ENCODE measurements around the gene NLRP10.
"Not testable (repeated sequence)": the region's sequence is repeated elsewhere in the genome, so short reads cannot be mapped to it uniquely, and the experiment has no call there.

The NLRP10 gene

DNA sequence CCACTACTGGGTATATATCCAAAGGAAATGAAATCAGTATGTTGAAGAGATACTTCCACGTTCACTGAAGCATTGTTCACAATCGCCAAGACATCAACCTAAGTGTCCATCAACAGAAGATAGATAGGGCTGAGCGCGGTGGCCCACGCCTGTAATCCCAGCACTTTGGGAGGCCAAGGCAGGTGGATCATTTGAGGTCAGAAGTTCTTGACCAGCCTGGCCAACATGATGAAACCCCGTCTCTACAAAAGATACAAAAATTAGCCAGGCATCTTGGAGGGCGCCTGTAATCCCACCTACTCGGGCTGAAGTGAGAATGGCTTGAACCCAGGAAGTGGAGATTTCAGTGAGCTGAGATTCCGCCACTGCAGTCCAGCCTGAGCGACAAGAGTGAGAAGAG is 34.5 kb upstream of the NLRP10 start:
- H4K91ac ChIP-seq (ENCODE audit: low read length), result no peak overlapping the region
- no peak overlapping the region for H3K9ac ChIP-seq (ENCODE audit: low read length)
- no peak overlapping the region for H3K27ac ChIP-seq (ENCODE audit: low read length, poor library complexity, severe bottlenecking)
- no peaks in the 10 kb centered on the region for H3K9me3 ChIP-seq (ENCODE audit: control insufficient read depth, low read length)
- H3K79me1 ChIP-seq (replicated peaks; ENCODE audit: low read length, poor library complexity, severe bottlenecking), result peaks cover 4% of the 10 kb centered on the region
- no peak overlapping the region for H3K18ac ChIP-seq (ENCODE audit: low read depth in 1 of 2, low read length in 2 of 2)
- no peak overlapping the region for H3K4me3 ChIP-seq (ENCODE audit: insufficient read depth in 1 of 2, low read depth in 1 of 2, low read length in 2 of 2)
- no peak overlapping the region for H2BK5ac ChIP-seq (ENCODE audit: low read depth, low read length, poor library complexity, severe bottlenecking)
- no peaks in the 10 kb centered on the region for H3K4me1 ChIP-seq (ENCODE audit: control insufficient read depth, insufficient read depth, low read depth, low read length)
- H2AFZ ChIP-seq (ENCODE audit: low read depth, low read length), result no peak overlapping the region
- H3K36me3 ChIP-seq (ENCODE audit: control insufficient read depth in 1 of 2, insufficient read depth in 2 of 2, low read depth in 1 of 2, low read length in 2 of 2), result peaks cover 21 to 58% of the 10 kb centered on the region in 2 experiments
- WGBS, result 95% methylated on average over 8 of the region's 10 CpGs
- no peak overlapping the region for H3K14ac ChIP-seq (ENCODE audit: low read length in 2 of 2)
- no peak overlapping the region for H2AK5ac ChIP-seq (ENCODE audit: low read length, severe bottlenecking)
- DNase-seq, result no peak
- H2BK120ac ChIP-seq (ENCODE audit: low read depth, low read length), result no peak overlapping the region
- no peak overlapping the region for H2BK15ac ChIP-seq (ENCODE audit: low read depth, poor library complexity, severe bottlenecking)
- no peak overlapping the region for H3K4ac ChIP-seq (ENCODE audit: low read depth in 1 of 2, low read length in 2 of 2)
- no peak overlapping the region for H3K23ac ChIP-seq (ENCODE audit: low read length in 2 of 2)
- H2BK12ac ChIP-seq (ENCODE audit: low read length in 2 of 2), result no peak overlapping the region
- H3K4me2 ChIP-seq (ENCODE audit: low read length, poor library complexity, severe bottlenecking), result no peak overlapping the region
- no peaks in the 10 kb centered on the region for H3K27me3 ChIP-seq (ENCODE audit: control insufficient read depth in 1 of 2, insufficient read depth in 1 of 2, low read length in 2 of 2)
- H4K8ac ChIP-seq (ENCODE audit: low read length), result no peak overlapping the region

- DNase-seq, result no peak
- no peak overlapping the region for H2BK12ac ChIP-seq (ENCODE audit: low read length in 2 of 2)
- peaks cover 44 to 92% of the 10 kb centered on the region in 2 experiments for H3K36me3 ChIP-seq (ENCODE audit: control insufficient read depth in 1 of 2, insufficient read depth in 2 of 2, low read depth in 1 of 2, low read length in 2 of 2)
- no peak overlapping the region for H3K4me3 ChIP-seq (ENCODE audit: insufficient read depth in 1 of 2, low read depth in 1 of 2, low read length in 2 of 2)
- H3K4me2 ChIP-seq (ENCODE audit: low read length, poor library complexity, severe bottlenecking), result no peak overlapping the region
- H4K8ac ChIP-seq (ENCODE audit: low read length), result no peak overlapping the region
- peaks cover 26% of the 10 kb centered on the region for H3K79me1 ChIP-seq (replicated peaks; ENCODE audit: low read length, poor library complexity, severe bottlenecking)
- H3K4me1 ChIP-seq (ENCODE audit: control insufficient read depth, insufficient read depth, low read depth, low read length), result no peaks in the 10 kb centered on the region
- H2BK120ac ChIP-seq (ENCODE audit: low read depth, low read length), result no peak overlapping the region
- WGBS, result 92% methylated on average over 6 of the region's 6 CpGs
- no peak overlapping the region for H2AFZ ChIP-seq (ENCODE audit: low read depth, low read length)
- no peak overlapping the region for H2BK5ac ChIP-seq (ENCODE audit: low read depth, low read length, poor library complexity, severe bottlenecking)
- no peak overlapping the region for H3K23ac ChIP-seq (ENCODE audit: low read length in 2 of 2)
- no peak overlapping the region for H3K14ac ChIP-seq (ENCODE audit: low read length in 2 of 2)
- H3K18ac ChIP-seq (ENCODE audit: low read depth in 1 of 2, low read length in 2 of 2), result no peak overlapping the region
- H3K9me3 ChIP-seq (ENCODE audit: control insufficient read depth, low read length), result no peaks in the 10 kb centered on the region
- no peak overlapping the region for H3K4ac ChIP-seq (ENCODE audit: low read depth in 1 of 2, low read length in 2 of 2)
- H2BK15ac ChIP-seq (ENCODE audit: low read depth, poor library complexity, severe bottlenecking), result no peak overlapping the region
- no peak overlapping the region for H4K91ac ChIP-seq (ENCODE audit: low read length)
- H3K27me3 ChIP-seq (ENCODE audit: control insufficient read depth in 1 of 2, insufficient read depth in 1 of 2, low read length in 2 of 2), result no peaks in the 10 kb centered on the region
- no peak overlapping the region for H3K9ac ChIP-seq (ENCODE audit: low read length)
- no peak overlapping the region for H2AK5ac ChIP-seq (ENCODE audit: low read length, severe bottlenecking)
- no peak overlapping the region for H3K27ac ChIP-seq (ENCODE audit: low read length, poor library complexity, severe bottlenecking)
These were observed 29.5 kb upstream of the NLRP10 start for GRCh38 chr11:7994581-7995278.

- not testable (repeated sequence) for H3K4ac ChIP-seq (ENCODE audit: low read depth in 1 of 2, low read length in 2 of 2); H2AK5ac ChIP-seq (ENCODE audit: low read length, severe bottlenecking); H3K27ac ChIP-seq (ENCODE audit: low read length, poor library complexity, severe bottlenecking); H2BK5ac ChIP-seq (ENCODE audit: low read depth, low read length, poor library complexity, severe bottlenecking); H3K14ac ChIP-seq (ENCODE audit: low read length in 2 of 2); H2BK12ac ChIP-seq (ENCODE audit: low read length in 2 of 2); H3K4me1 ChIP-seq (ENCODE audit: control insufficient read depth, insufficient read depth, low read depth, low read length); H4K91ac ChIP-seq (ENCODE audit: low read length); DNase-seq; H3K27me3 ChIP-seq (ENCODE audit: control insufficient read depth in 1 of 2, insufficient read depth in 1 of 2, low read length in 2 of 2); H2BK120ac ChIP-seq (ENCODE audit: low read depth, low read length); H3K18ac ChIP-seq (ENCODE audit: low read depth in 1 of 2, low read length in 2 of 2); H2AFZ ChIP-seq (ENCODE audit: low read depth, low read length); H2BK15ac ChIP-seq (ENCODE audit: low read depth, poor library complexity, severe bottlenecking); H3K9me3 ChIP-seq (ENCODE audit: control insufficient read depth, low read length); H3K23ac ChIP-seq (ENCODE audit: low read length in 2 of 2)
- Histone ChIP-seq H3K9ac (ENCODE audit: low read length) (peak overlapping the region; percentile 95), H4K8ac (ENCODE audit: low read length) (peak overlapping the region; percentile 96), H3K36me3 (ENCODE audit: control insufficient read depth in 1 of 2, insufficient read depth in 2 of 2, low read depth in 1 of 2, low read length in 2 of 2) (peaks cover 7 to 32% of the 10 kb centered on the region in 2 experiments), H3K4me3 (ENCODE audit: insufficient read depth in 1 of 2, low read depth in 1 of 2, low read length in 2 of 2) (peak overlapping the region; percentile 84 to 94), H3K79me1 (replicated peaks; ENCODE audit: low read length, poor library complexity, severe bottlenecking) (peaks cover 10% of the 10 kb centered on the region), H3K4me2 (ENCODE audit: low read length, poor library complexity, severe bottlenecking) (peak overlapping the region; percentile 87)
- WGBS, result under 1% methylated on average over 6 of the region's 13 CpGs
These were observed 22.3 kb upstream of the NLRP10 start for GRCh38 chr11:7987560-7987883.

GRCh38 chr11:7986768-7987559 is 21.7 kb upstream of the NLRP10 start, which contains the start of gene EIF3F:
TSS of gene EIF3F (plus strand) at chr11:7987337. CDS start at chr11:7987353, 16 bp downstream.
- Histone ChIP-seq H3K9ac (ENCODE audit: low read length) (peak within 1 kb of the TSS; percentile 95), H2BK12ac (ENCODE audit: low read length in 2 of 2) (peak within 1 kb of the TSS in 1 of 2 experiments; percentile 45), H3K9me3 (ENCODE audit: control insufficient read depth, low read length) (no peaks in the 10 kb centered on the region), H2AK5ac (ENCODE audit: low read length, severe bottlenecking) (no peak within 1 kb of the TSS), H3K27me3 (ENCODE audit: control insufficient read depth in 1 of 2, insufficient read depth in 1 of 2, low read length in 2 of 2) (no peaks in the 10 kb centered on the region), H2AFZ (ENCODE audit: low read depth, low read length) (peak within 1 kb of the TSS; percentile 75), H3K23ac (ENCODE audit: low read length in 2 of 2) (no peak within 1 kb of the TSS), H4K8ac (ENCODE audit: low read length) (peak within 1 kb of the TSS; percentile 96), H2BK15ac (ENCODE audit: low read depth, poor library complexity, severe bottlenecking) (no peak within 1 kb of the TSS), H4K91ac (ENCODE audit: low read length) (peak within 1 kb of the TSS; percentile 78), H3K4ac (ENCODE audit: low read depth in 1 of 2, low read length in 2 of 2) (peak within 1 kb of the TSS; percentile 19 to 77), H3K18ac (ENCODE audit: low read depth in 1 of 2, low read length in 2 of 2) (peak within 1 kb of the TSS; percentile 46 to 75), H2BK5ac (ENCODE audit: low read depth, low read length, poor library complexity, severe bottlenecking) (no peak within 1 kb of the TSS), H3K79me1 (replicated peaks; ENCODE audit: low read length, poor library complexity, severe bottlenecking) (peaks cover 7% of the 10 kb centered on the region), H3K36me3 (ENCODE audit: control insufficient read depth in 1 of 2, insufficient read depth in 2 of 2, low read depth in 1 of 2, low read length in 2 of 2) (peaks cover 3 to 26% of the 10 kb centered on the region in 2 experiments), H2BK120ac (ENCODE audit: low read depth, low read length) (no peak within 1 kb of the TSS), H3K27ac (ENCODE audit: low read length, poor library complexity, severe bottlenecking) (peak within 1 kb of the TSS; percentile 69), H3K4me3 (ENCODE audit: insufficient read depth in 1 of 2, low read depth in 1 of 2, low read length in 2 of 2) (peak within 1 kb of the TSS; percentile 84 to 94), H3K4me1 (ENCODE audit: control insufficient read depth, insufficient read depth, low read depth, low read length) (peaks cover 4% of the 10 kb centered on the region), H3K4me2 (ENCODE audit: low read length, poor library complexity, severe bottlenecking) (peak within 1 kb of the TSS; percentile 87), H3K14ac (ENCODE audit: low read length in 2 of 2) (peak within 1 kb of the TSS in 1 of 2 experiments; percentile 77)
- DNase-seq, result peak; percentile 100
- 3% methylated on average over 38 of the region's 47 CpGs for WGBS
